HEK293 (cell line): ENCODE data around the gene OVOL3.
A peak's percentile ranks its signal among the peaks of the same experiment; 100 is the strongest.

ENCODE experiments used
- CTCF ChIA-PET: fragments of 350-600 bp; formaldehyde crosslinking; extraction: SDS; loops from one replicate; lab custom pipeline; 2021; ENCODE audit warnings: antibody characterized with exemption; lab: Yijun Ruan, JAX
- POLR2A ChIA-PET: fragments of 300-600 bp; formaldehyde crosslinking; extraction: SDS; loops from one replicate; lab custom pipeline; 2020; ENCODE audit warnings: antibody characterized with exemption, inconsistent platforms; lab: Yijun Ruan, JAX
- H3K27ac ChIP-seq: fragments of 200-500 bp; sonication (Bioruptor generic); 2 replicates; pipeline ENCODE4 v1.5.1; 2014; ENCODE audit warnings: low read depth, low read length, control low read depth, inconsistent platforms; ENCODE audit errors: extremely low read depth
- H3K36me3 ChIP-seq, 2 experiments: fragments of 200-500 bp in 1 of 2; sonication (Bioruptor generic) in 1 of 2; 1 replicate in 1 of 2; 2 replicates in 1 of 2; pipeline ENCODE4 v1.5.1; 2014 to 2017; ENCODE audit warnings: inconsistent platforms in 2 of 2, low read length in 2 of 2; ENCODE audit not compliant: control insufficient read depth in 2 of 2, insufficient read depth in 1 of 2
- H3K4me1 ChIP-seq: fragments of 200-500 bp; sonication (Bioruptor generic); 2 replicates; pipeline ENCODE4 v1.5.1; 2014; ENCODE audit warnings: mild to moderate bottlenecking, low read length, inconsistent platforms; ENCODE audit not compliant: control insufficient read depth, insufficient read depth
- H3K4me3 ChIP-seq: 2 replicates; pipeline ENCODE4 v1.5.1; 2011; ENCODE audit warnings: low read depth, mild to moderate bottlenecking, control low read depth, low read length, moderate library complexity
- H3K9me3 ChIP-seq: fragments of 200-500 bp; sonication (Bioruptor generic); 2 replicates; pipeline ENCODE4 v1.5.1; 2014; ENCODE audit warnings: low read depth, low read length, inconsistent platforms; ENCODE audit not compliant: control insufficient read depth, insufficient read depth
- GLIS2 ChIP-seq: fragments of 450-650 bp; formaldehyde crosslinking; IDR thresholded peaks from 2 replicates; pipeline ENCODE4 v1.5.1; 2016; ENCODE audit warnings: missing biosample characterization, missing genetic modification characterization
- KLF8 ChIP-seq: fragments of 450-650 bp; formaldehyde crosslinking; IDR thresholded peaks from 2 replicates; pipeline ENCODE4 v1.5.1; 2016; ENCODE audit warnings: missing biosample characterization, missing genetic modification characterization
- RBAK ChIP-seq: fragments of 450-650 bp; formaldehyde crosslinking; IDR thresholded peaks from 2 replicates; pipeline ENCODE4 v1.5.1; 2016; ENCODE audit warnings: missing biosample characterization, missing genetic modification characterization
- TCF7L2 ChIP-seq: IDR thresholded peaks from 2 replicates; pipeline ENCODE4 v1.6.1; 2011; ENCODE audit warnings: low read depth, mild to moderate bottlenecking, inconsistent platforms, low read length, moderate library complexity, borderline replicate concordance
- ZBTB49 ChIP-seq: fragments of 450-650 bp; formaldehyde crosslinking; IDR thresholded peaks from 2 replicates; pipeline ENCODE4 v1.5.1; 2016; ENCODE audit warnings: missing biosample characterization, missing genetic modification characterization, low read depth
- ZFHX2 ChIP-seq: fragments of 450-650 bp; formaldehyde crosslinking; conservative IDR thresholded peaks from 2 replicates; pipeline ENCODE4 v1.5.1; 2016; ENCODE audit warnings: missing biosample characterization, missing genetic modification characterization
- ZFP3 ChIP-seq: fragments of 450-650 bp; formaldehyde crosslinking; IDR thresholded peaks from 2 replicates; pipeline ENCODE4 v1.5.1; 2016; ENCODE audit warnings: low read depth, missing biosample characterization, missing genetic modification characterization
- ZFP69B ChIP-seq: fragments of 450-650 bp; formaldehyde crosslinking; IDR thresholded peaks from 2 replicates; pipeline ENCODE4 v1.5.1; 2016; ENCODE audit warnings: missing biosample characterization, missing genetic modification characterization
- ZNF202 ChIP-seq: fragments of 450-650 bp; formaldehyde crosslinking; IDR thresholded peaks from 2 replicates; pipeline ENCODE4 v1.5.1; 2016; ENCODE audit warnings: missing biosample characterization, missing genetic modification characterization, borderline replicate concordance
- ZNF221 ChIP-seq: fragments of 450-650 bp; formaldehyde crosslinking; IDR thresholded peaks from 2 replicates; pipeline ENCODE4 v1.5.1; 2017; ENCODE audit warnings: missing biosample characterization, missing genetic modification characterization, borderline replicate concordance
- ZNF223 ChIP-seq: fragments of 450-650 bp; formaldehyde crosslinking; IDR thresholded peaks from 2 replicates; pipeline ENCODE4 v1.5.1; 2016; ENCODE audit warnings: missing biosample characterization, missing genetic modification characterization
- ZNF23 ChIP-seq: fragments of 450-650 bp; formaldehyde crosslinking; IDR thresholded peaks from 2 replicates; pipeline ENCODE4 v1.5.1; 2016; ENCODE audit warnings: missing biosample characterization, missing genetic modification characterization, borderline replicate concordance
- ZNF239 ChIP-seq: fragments of 450-650 bp; formaldehyde crosslinking; IDR thresholded peaks from 2 replicates; pipeline ENCODE4 v1.5.1; 2016; ENCODE audit warnings: missing biosample characterization, missing genetic modification characterization
- ZNF274 ChIP-seq, 2 experiments: fragments of 200-500 bp in 1 of 2; fragments of 450-650 bp in 1 of 2; sonication (Bioruptor generic) in 1 of 2; formaldehyde crosslinking in 1 of 2; IDR thresholded peaks; 2 replicates each; pipeline versions ENCODE4 v1.5.1 to v1.6.1; 2014 to 2016; ENCODE audit warnings: borderline replicate concordance in 1 of 2, inconsistent platforms in 1 of 2, low read length in 1 of 2, missing biosample characterization in 1 of 2, missing genetic modification characterization in 1 of 2
- ZNF311 ChIP-seq: fragments of 450-650 bp; formaldehyde crosslinking; IDR thresholded peaks from 2 replicates; pipeline ENCODE4 v1.5.1; 2017; ENCODE audit warnings: missing biosample characterization, missing genetic modification characterization, borderline replicate concordance
- ZNF391 ChIP-seq: fragments of 450-650 bp; formaldehyde crosslinking; IDR thresholded peaks from 2 replicates; pipeline ENCODE4 v1.5.1; 2016; ENCODE audit warnings: low read depth, missing biosample characterization, missing genetic modification characterization, borderline replicate concordance
- ZNF473 ChIP-seq: fragments of 450-650 bp; formaldehyde crosslinking; IDR thresholded peaks from 2 replicates; pipeline ENCODE4 v1.5.1; 2017; ENCODE audit warnings: missing biosample characterization, missing genetic modification characterization
- ZNF514 ChIP-seq: fragments of 450-650 bp; formaldehyde crosslinking; IDR thresholded peaks from 2 replicates; pipeline ENCODE4 v1.5.1; 2016; ENCODE audit warnings: missing biosample characterization, missing genetic modification characterization
- ZNF548 ChIP-seq: fragments of 450-650 bp; formaldehyde crosslinking; IDR thresholded peaks from 2 replicates; pipeline ENCODE4 v1.5.1; 2016; ENCODE audit warnings: missing biosample characterization, missing genetic modification characterization
- ZNF561 ChIP-seq: fragments of 450-650 bp; IDR thresholded peaks from 2 replicates; pipeline ENCODE4 v1.5.1; 2018; ENCODE audit warnings: missing biosample characterization, missing genetic modification characterization, borderline replicate concordance
- ZNF571 ChIP-seq: fragments of 450-650 bp; formaldehyde crosslinking; IDR thresholded peaks from 2 replicates; pipeline ENCODE4 v1.5.0; 2017; ENCODE audit warnings: missing biosample characterization, missing genetic modification characterization
- ZNF664 ChIP-seq: fragments of 450-650 bp; formaldehyde crosslinking; IDR thresholded peaks from 2 replicates; pipeline ENCODE4 v1.5.1; 2016; ENCODE audit warnings: missing biosample characterization, missing genetic modification characterization
- ZNF692 ChIP-seq: fragments of 450-650 bp; formaldehyde crosslinking; IDR thresholded peaks from 2 replicates; pipeline ENCODE4 v1.5.1; 2016; ENCODE audit warnings: missing biosample characterization, missing genetic modification characterization
- ZNF792 ChIP-seq: fragments of 450-650 bp; formaldehyde crosslinking; IDR thresholded peaks from 2 replicates; pipeline ENCODE4 v1.5.1; 2016; ENCODE audit warnings: missing biosample characterization, missing genetic modification characterization
- ZNF830 ChIP-seq: fragments of 450-650 bp; IDR thresholded peaks from 2 replicates; pipeline ENCODE4 v1.5.0; 2018; ENCODE audit warnings: missing biosample characterization, missing genetic modification characterization, low read depth, mild to moderate bottlenecking, moderate library complexity
- ZNF843 ChIP-seq: fragments of 450-650 bp; formaldehyde crosslinking; IDR thresholded peaks from 2 replicates; pipeline ENCODE4 v1.5.1; 2016; ENCODE audit warnings: missing biosample characterization, missing genetic modification characterization
- ZSCAN23 ChIP-seq: fragments of 450-650 bp; formaldehyde crosslinking; IDR thresholded peaks from 2 replicates; pipeline ENCODE4 v1.5.1; 2016; ENCODE audit warnings: missing biosample characterization, missing genetic modification characterization
- ZXDB ChIP-seq: fragments of 450-650 bp; formaldehyde crosslinking; IDR thresholded peaks from 2 replicates; pipeline ENCODE4 v1.5.1; 2016; ENCODE audit warnings: missing biosample characterization, missing genetic modification characterization
- TF ChIP-seq, protein P1 (sequence below): fragments of 450-650 bp; IDR thresholded peaks from 2 replicates; pipeline ENCODE4 v1.5.1; 2018; ENCODE audit warnings: missing biosample characterization, missing genetic modification characterization

The OVOL3 gene

DNA sequence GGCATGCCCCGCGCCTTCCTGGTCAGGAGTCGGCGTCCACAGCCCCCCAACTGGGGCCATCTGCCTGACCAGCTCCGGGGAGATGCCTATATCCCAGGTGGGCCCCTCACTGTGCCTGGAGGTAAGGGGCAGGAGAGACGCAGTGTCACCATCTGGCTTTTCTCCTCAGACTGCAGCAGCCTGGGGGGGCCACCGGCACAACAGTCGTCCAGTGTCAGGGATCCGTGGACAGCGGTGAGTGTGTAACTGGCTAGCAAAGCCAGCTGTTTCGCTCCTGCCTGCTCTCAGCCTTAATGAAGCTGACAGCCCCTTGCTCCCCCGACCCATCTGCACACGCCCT is 227 bp downstream of the OVOL3 start:
- ChIA-PET POLR2A (no interaction called here), CTCF (interaction anchor here (0.6 to 1.4 kb wide), 5 partner anchors 15 to 409 kb away, joined by 3 to 5 read pairs (median 4); no protein-coding TSS in a partner anchor)
- no peak for TF ChIP-seq ZNF221 (tag by site-specific recombination)
- TF ChIP-seq ZFP69B (tag by site-specific recombination), result peak; percentile 59; the same call in 1 of the 2 replicates
- peak; percentile 36; the same call in 1 of the 2 replicates for TF ChIP-seq GLIS2 (tag by site-specific recombination)
- peaks cover 32 to 47% of the 10 kb centered on the region in 2 experiments for H3K36me3 ChIP-seq
- no peak overlapping the region for H3K27ac ChIP-seq
- no peak overlapping the region for H3K4me3 ChIP-seq
- no peaks in the 10 kb centered on the region for H3K9me3 ChIP-seq
- H3K4me1 ChIP-seq, result peaks cover 16% of the 10 kb centered on the region

- Histone ChIP-seq H3K4me1 (peaks cover 19% of the 10 kb centered on the region), H3K36me3 (peaks cover 36 to 47% of the 10 kb centered on the region in 2 experiments), H3K27ac (no peak overlapping the region), H3K9me3 (no peaks in the 10 kb centered on the region), H3K4me3 (no peak overlapping the region)
- ChIA-PET POLR2A (interaction anchor here (4.5 kb wide), 1 partner anchor 14 kb away, joined by 96 read pairs; no protein-coding TSS in a partner anchor), CTCF (no interaction called here)
- TF ChIP-seq ZNF239 (tag by site-specific recombination) (no peak), ZFP3 (tag by site-specific recombination) (no peak), ZNF391 (tag by site-specific recombination) (no peak), TCF7L2 (no peak), ZNF311 (no peak), ZNF514 (tag by site-specific recombination) (no peak), ZNF571 (tag by site-specific recombination) (no peak), ZNF274 (IDR thresholded peaks at IDR 0.05; ENCODE audit: low read length) (no peak), ZNF274 (tag by site-specific recombination; IDR thresholded peaks at IDR 0.05; ENCODE audit: borderline replicate concordance) (no peak), ZNF23 (tag by site-specific recombination) (no peak), ZNF664 (tag by site-specific recombination) (no peak), KLF8 (tag by site-specific recombination) (no peak), ZNF223 (tag by site-specific recombination) (no peak), RBAK (tag by site-specific recombination) (no peak), ZNF843 (tag by site-specific recombination) (no peak), ZNF830 (tag by site-specific recombination) (no peak), ZXDB (tag by site-specific recombination) (no peak), ZNF548 (no peak), ZFHX2 (tag by site-specific recombination) (no peak)
- TF ChIP-seq, protein P1, sequence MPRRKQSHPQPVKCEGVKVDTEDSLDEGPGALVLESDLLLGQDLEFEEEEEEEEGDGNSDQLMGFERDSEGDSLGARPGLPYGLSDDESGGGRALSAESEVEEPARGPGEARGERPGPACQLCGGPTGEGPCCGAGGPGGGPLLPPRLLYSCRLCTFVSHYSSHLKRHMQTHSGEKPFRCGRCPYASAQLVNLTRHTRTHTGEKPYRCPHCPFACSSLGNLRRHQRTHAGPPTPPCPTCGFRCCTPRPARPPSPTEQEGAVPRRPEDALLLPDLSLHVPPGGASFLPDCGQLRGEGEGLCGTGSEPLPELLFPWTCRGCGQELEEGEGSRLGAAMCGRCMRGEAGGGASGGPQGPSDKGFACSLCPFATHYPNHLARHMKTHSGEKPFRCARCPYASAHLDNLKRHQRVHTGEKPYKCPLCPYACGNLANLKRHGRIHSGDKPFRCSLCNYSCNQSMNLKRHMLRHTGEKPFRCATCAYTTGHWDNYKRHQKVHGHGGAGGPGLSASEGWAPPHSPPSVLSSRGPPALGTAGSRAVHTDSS (tag by site-specific recombination), result no peak
Observed at GRCh38 chr19:36112678-36113077, 1.7 kb downstream of the OVOL3 start.

DNA sequence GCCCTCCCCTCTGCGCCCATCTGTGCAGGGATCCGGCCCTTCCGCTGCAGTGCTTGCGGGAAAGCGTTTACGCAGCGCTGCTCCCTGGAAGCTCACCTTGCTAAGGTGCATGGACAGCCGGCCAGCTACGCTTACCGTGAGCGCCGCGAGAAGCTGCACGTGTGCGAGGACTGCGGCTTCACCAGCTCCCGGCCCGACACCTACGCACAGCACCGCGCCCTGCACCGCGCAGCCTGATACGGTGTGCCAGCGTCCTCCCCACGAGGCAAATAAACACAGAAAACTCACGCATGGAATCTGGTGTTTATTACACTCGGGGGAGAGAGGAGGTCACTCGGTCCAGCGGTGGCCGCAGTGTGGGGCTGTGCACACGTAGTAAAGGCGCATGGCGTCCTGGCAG is 2.5 kb downstream of the OVOL3 start:
- Histone ChIP-seq H3K9me3 (no peaks in the 10 kb centered on the region), H3K27ac (no peak overlapping the region), H3K36me3 (peaks cover 43 to 54% of the 10 kb centered on the region in 2 experiments), H3K4me3 (peak overlapping the region; percentile 51; the same call in 1 of the 2 replicates), H3K4me1 (peaks cover 19% of the 10 kb centered on the region)
- CTCF ChIA-PET, result no interaction called here
- POLR2A ChIA-PET, result interaction anchor here (0.5 to 4.5 kb wide), 9 partner anchors 10 to 376 kb away, joined by 3 to 96 read pairs (median 10); partner anchors contain the start of genes THAP8 and ZNF566
- no peak for TF ChIP-seq ZNF692 (tag by site-specific recombination)
- TF ChIP-seq ZNF473 (tag by site-specific recombination), result 0 out of 2 replicates have a peak, but pooled peaks have one; percentile 9
- no peak for TF ChIP-seq ZNF202
- TF ChIP-seq ZSCAN23 (tag by site-specific recombination), result no peak
- no peak for TF ChIP-seq ZNF561 (tag by site-specific recombination)
- no peak for TF ChIP-seq ZNF792 (tag by site-specific recombination)
- TF ChIP-seq RBAK (tag by site-specific recombination), result no peak
- no peak for TF ChIP-seq ZBTB49 (tag by site-specific recombination)
